ENCODE data around the gene LGI2.

The LGI2 gene

DNA sequence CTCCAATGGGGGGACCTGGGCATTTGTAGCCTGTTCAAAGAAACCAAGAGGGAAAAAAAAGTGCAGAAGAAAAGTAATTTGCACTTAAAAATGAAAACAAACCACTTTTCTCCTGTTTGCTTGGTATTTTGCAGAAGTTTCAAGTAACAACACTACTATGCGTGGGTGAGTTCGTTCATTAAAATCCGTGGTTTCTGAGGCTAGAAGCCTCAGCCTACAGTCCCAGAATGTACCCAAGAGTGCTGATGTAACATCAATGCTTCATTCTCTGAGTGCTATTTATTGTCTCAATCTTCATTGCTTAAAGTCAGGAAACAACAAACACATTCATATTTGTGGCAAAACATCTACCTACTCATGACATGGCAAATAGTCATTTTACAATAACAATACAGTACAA lies 29.2 kb downstream of the LGI2 start:
- Histone ChIP-seq H3K14ac (ENCODE audit: low read length) (no peak overlapping the region), H3K27me3 (ENCODE audit: control insufficient read depth in 3 of 3, insufficient read depth in 3 of 3, low read depth in 1 of 3, low read length in 3 of 3) (peaks cover 0 to 4% (median 0%) of the 10 kb centered on the region in 3 experiments), H4K91ac (ENCODE audit: low read depth, low read length, poor library complexity) (no peak overlapping the region), H3K36me3 (replicated peaks in 1 of 2; ENCODE audit: control insufficient read depth in 2 of 2, insufficient read depth in 2 of 2, low read length in 2 of 2) (no peaks in the 10 kb centered on the region), H3K4me2 (ENCODE audit: insufficient read depth, low read length, poor library complexity, severe bottlenecking) (no peak overlapping the region), H3K4ac (ENCODE audit: low read length) (no peak overlapping the region), H3K4me1 (ENCODE audit: control insufficient read depth in 2 of 2, insufficient read depth in 1 of 2, low read depth in 1 of 2, low read length in 2 of 2) (peaks cover 0 to 7% of the 10 kb centered on the region in 2 donors), H2BK5ac (ENCODE audit: low read length) (no peak overlapping the region), H3K79me1 (ENCODE audit: low read depth, low read length) (no peaks in the 10 kb centered on the region), H3K18ac (ENCODE audit: low read length) (no peak overlapping the region), H3K9me3 (replicated peaks in 1 of 2; ENCODE audit: control insufficient read depth in 2 of 2, insufficient read depth in 1 of 2, low read depth in 1 of 2, low read length in 2 of 2) (peaks cover 3% of the 10 kb centered on the region in 2 donors), H3K9ac (ENCODE audit: low read depth, low read length, poor library complexity) (no peak overlapping the region), H3K4me3 (ENCODE audit: low read length in 2 of 2) (no peak overlapping the region), H2BK12ac (ENCODE audit: low read length) (no peak overlapping the region), H3K23ac (ENCODE audit: low read depth, low read length, poor library complexity) (no peak overlapping the region), H2AFZ (ENCODE audit: low read length) (no peak overlapping the region), H3K27ac (replicated peaks; ENCODE audit: low read length) (no peak overlapping the region), H4K8ac (ENCODE audit: low read depth, low read length) (no peak overlapping the region), H2BK120ac (ENCODE audit: low read depth, low read length) (no peak overlapping the region), H2BK15ac (ENCODE audit: low read length) (no peak overlapping the region), H2AK5ac (ENCODE audit: low read depth, low read length) (no peak overlapping the region)
- DNase-seq (ENCODE audit: low spot score): no peak
- WGBS, 2 donors (ENCODE audit: extremely low coverage in 2 of 2, insufficient read length in 2 of 2, insufficient replicate concordance in 1 of 2): no CpG with 5 or more reads among the region's 3 CpGs

DNA sequence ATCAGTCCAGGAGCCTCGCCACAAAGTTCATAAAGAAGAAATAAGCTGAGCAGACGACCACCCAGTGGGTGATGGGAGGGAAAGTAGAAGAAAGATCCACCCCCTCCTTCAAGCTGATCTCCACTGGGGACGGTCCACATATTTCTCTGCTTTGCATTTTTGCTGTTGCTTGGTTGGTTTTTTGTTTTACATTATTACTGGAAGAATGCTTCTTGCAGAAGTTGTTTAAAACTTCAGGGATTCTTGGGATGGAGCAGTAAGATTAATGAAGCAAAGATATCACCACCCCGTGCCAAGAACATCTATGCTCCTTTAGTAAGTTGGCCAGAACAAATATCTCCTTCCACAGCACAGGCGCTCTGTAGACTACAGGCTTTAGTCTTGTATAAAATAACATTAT lies 30.1 kb downstream of the LGI2 start:
- H3K9ac ChIP-seq (ENCODE audit: low read depth, low read length, poor library complexity): no peak overlapping the region
- DNase-seq (ENCODE audit: low spot score): no peak
- peaks cover 0 to 3% of the 10 kb centered on the region in 2 donors for H3K9me3 ChIP-seq (replicated peaks in 1 of 2; ENCODE audit: control insufficient read depth in 2 of 2, insufficient read depth in 1 of 2, low read depth in 1 of 2, low read length in 2 of 2)
- H2BK120ac ChIP-seq (ENCODE audit: low read depth, low read length): no peak overlapping the region
- H3K36me3 ChIP-seq (replicated peaks in 1 of 2; ENCODE audit: control insufficient read depth in 2 of 2, insufficient read depth in 2 of 2, low read length in 2 of 2): no peaks in the 10 kb centered on the region
- no peak overlapping the region for H2AK5ac ChIP-seq (ENCODE audit: low read depth, low read length)
- H3K4me2 ChIP-seq (ENCODE audit: insufficient read depth, low read length, poor library complexity, severe bottlenecking): no peak overlapping the region
- no peak overlapping the region for H4K91ac ChIP-seq (ENCODE audit: low read depth, low read length, poor library complexity)
- no peak overlapping the region for H3K4ac ChIP-seq (ENCODE audit: low read length)
- no peak overlapping the region for H2AFZ ChIP-seq (ENCODE audit: low read length)
- H2BK15ac ChIP-seq (ENCODE audit: low read length): no peak overlapping the region
- no peak overlapping the region for H3K23ac ChIP-seq (ENCODE audit: low read depth, low read length, poor library complexity)
- peaks cover 0 to 4% (median 0%) of the 10 kb centered on the region in 3 experiments for H3K27me3 ChIP-seq (ENCODE audit: control insufficient read depth in 3 of 3, insufficient read depth in 3 of 3, low read depth in 1 of 3, low read length in 3 of 3)
- WGBS, 2 donors (ENCODE audit: extremely low coverage in 2 of 2, insufficient read length in 2 of 2, insufficient replicate concordance in 1 of 2): no CpG with 5 or more reads among the region's 5 CpGs
- no peak overlapping the region for H3K27ac ChIP-seq (replicated peaks; ENCODE audit: low read length)
- H3K4me3 ChIP-seq (ENCODE audit: low read length in 2 of 2): no peak overlapping the region
- H3K79me1 ChIP-seq (ENCODE audit: low read depth, low read length): no peaks in the 10 kb centered on the region
- H4K8ac ChIP-seq (ENCODE audit: low read depth, low read length): no peak overlapping the region
- no peak overlapping the region for H2BK12ac ChIP-seq (ENCODE audit: low read length)
- peaks cover 0 to 7% of the 10 kb centered on the region in 2 donors for H3K4me1 ChIP-seq (ENCODE audit: control insufficient read depth in 2 of 2, insufficient read depth in 1 of 2, low read depth in 1 of 2, low read length in 2 of 2)
- no peak overlapping the region for H3K18ac ChIP-seq (ENCODE audit: low read length)
- H3K14ac ChIP-seq (ENCODE audit: low read length): no peak overlapping the region
- no peak overlapping the region for H2BK5ac ChIP-seq (ENCODE audit: low read length)

DNA sequence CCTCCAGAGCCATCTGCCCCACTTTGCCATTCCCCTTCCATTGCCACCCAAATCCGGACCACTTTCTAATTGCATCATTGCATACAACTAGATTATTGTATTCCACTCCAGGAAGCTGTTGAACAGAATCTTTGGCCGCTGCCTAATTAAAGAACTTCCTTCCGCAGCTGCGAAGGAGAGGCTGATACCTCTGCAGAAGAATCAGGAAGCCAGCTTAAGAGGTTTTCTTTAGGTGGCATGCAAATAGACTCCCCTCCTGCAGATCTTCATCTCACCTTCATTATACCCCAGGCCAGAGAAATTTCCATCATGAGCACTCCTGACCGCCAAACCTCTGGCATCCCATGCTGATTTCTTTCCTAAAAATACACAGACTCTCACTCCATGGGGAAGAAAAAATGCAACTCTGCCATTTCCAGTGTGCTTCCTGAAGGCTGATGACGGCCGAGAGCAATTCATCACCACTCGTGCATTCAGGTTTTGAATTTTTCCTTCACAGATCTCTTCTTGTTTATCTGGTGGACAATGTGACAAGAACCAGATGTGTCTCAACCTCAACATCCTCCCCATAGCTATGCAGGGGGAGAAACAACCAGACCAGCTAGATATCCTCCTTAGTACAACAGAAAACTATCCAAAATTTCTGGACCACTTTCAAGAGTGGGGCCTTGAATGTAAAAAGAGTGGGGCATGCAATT lies 31.2 kb downstream of the LGI2 start:
- Histone ChIP-seq H3K4me2 (ENCODE audit: insufficient read depth, low read length, poor library complexity, severe bottlenecking) (no peak overlapping the region), H2BK15ac (ENCODE audit: low read length) (no peak overlapping the region), H3K79me1 (ENCODE audit: low read depth, low read length) (no peaks in the 10 kb centered on the region), H4K8ac (ENCODE audit: low read depth, low read length) (no peak overlapping the region), H3K36me3 (replicated peaks in 1 of 2; ENCODE audit: control insufficient read depth in 2 of 2, insufficient read depth in 2 of 2, low read length in 2 of 2) (no peaks in the 10 kb centered on the region), H3K9ac (ENCODE audit: low read depth, low read length, poor library complexity) (no peak overlapping the region), H3K9me3 (replicated peaks in 1 of 2; ENCODE audit: control insufficient read depth in 2 of 2, insufficient read depth in 1 of 2, low read depth in 1 of 2, low read length in 2 of 2) (peaks cover 0 to 6% of the 10 kb centered on the region in 2 donors), H3K14ac (ENCODE audit: low read length) (no peak overlapping the region), H2BK12ac (ENCODE audit: low read length) (no peak overlapping the region), H3K4me3 (ENCODE audit: low read length in 2 of 2) (no peak overlapping the region), H3K18ac (ENCODE audit: low read length) (no peak overlapping the region), H3K27me3 (ENCODE audit: control insufficient read depth in 3 of 3, insufficient read depth in 3 of 3, low read depth in 1 of 3, low read length in 3 of 3) (peaks cover 0 to 4% (median 0%) of the 10 kb centered on the region in 3 experiments), H3K4me1 (ENCODE audit: control insufficient read depth in 2 of 2, insufficient read depth in 1 of 2, low read depth in 1 of 2, low read length in 2 of 2) (peaks cover 0 to 7% of the 10 kb centered on the region in 2 donors), H2AFZ (ENCODE audit: low read length) (peak overlapping the region; percentile 1), H3K4ac (ENCODE audit: low read length) (no peak overlapping the region), H3K27ac (replicated peaks; ENCODE audit: low read length) (no peak overlapping the region), H2BK120ac (ENCODE audit: low read depth, low read length) (no peak overlapping the region), H2AK5ac (ENCODE audit: low read depth, low read length) (no peak overlapping the region), H2BK5ac (ENCODE audit: low read length) (no peak overlapping the region), H4K91ac (ENCODE audit: low read depth, low read length, poor library complexity) (no peak overlapping the region), H3K23ac (ENCODE audit: low read depth, low read length, poor library complexity) (no peak overlapping the region)
- no peak for DNase-seq (ENCODE audit: low spot score)
- WGBS, 2 donors (ENCODE audit: extremely low coverage in 2 of 2, insufficient read length in 2 of 2, insufficient replicate concordance in 1 of 2): no CpG with 5 or more reads among the region's 8 CpGs

DNA sequence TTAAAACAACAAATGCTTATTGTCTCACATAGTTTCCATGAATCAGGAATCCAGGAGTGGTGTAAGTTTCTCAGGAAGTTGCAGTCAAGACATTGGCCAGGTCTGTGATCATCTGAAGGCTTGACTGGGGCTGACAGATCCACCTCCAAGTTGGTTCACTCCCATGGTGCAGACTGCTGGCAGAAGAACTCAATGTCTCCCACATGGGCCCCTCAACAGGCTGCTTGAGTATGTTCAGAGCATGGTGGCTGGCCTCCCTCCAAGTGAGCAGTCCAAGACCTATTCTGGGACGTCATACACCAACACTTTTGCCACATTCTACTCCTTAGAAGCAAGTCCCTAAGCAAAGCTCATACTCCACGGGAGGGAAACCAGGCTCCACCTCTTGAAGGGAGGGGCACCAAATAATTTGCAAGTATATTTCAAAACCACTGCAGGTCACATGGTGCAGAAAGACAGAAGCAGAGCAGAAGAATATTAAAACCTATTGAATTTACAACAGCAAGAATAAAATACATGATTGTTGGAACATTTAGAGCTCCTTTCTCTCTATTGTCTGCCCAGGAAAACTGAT lies 35.3 kb downstream of the LGI2 start:
- H3K36me3 ChIP-seq (replicated peaks in 1 of 2; ENCODE audit: control insufficient read depth in 2 of 2, insufficient read depth in 2 of 2, low read length in 2 of 2): no peaks in the 10 kb centered on the region

More for the DNA sequence above, 35.3 kb downstream of the LGI2 start:
- Histone ChIP-seq H2AK5ac (ENCODE audit: low read depth, low read length) (no peak overlapping the region), H2BK15ac (ENCODE audit: low read length) (no peak overlapping the region), H3K79me1 (ENCODE audit: low read depth, low read length) (no peaks in the 10 kb centered on the region), H3K14ac (ENCODE audit: low read length) (no peak overlapping the region), H2AFZ (ENCODE audit: low read length) (no peak overlapping the region), H3K4me3 (ENCODE audit: low read length in 2 of 2) (no peak overlapping the region), H2BK12ac (ENCODE audit: low read length) (no peak overlapping the region), H2BK5ac (ENCODE audit: low read length) (no peak overlapping the region), H3K4ac (ENCODE audit: low read length) (no peak overlapping the region), H4K91ac (ENCODE audit: low read depth, low read length, poor library complexity) (no peak overlapping the region), H3K18ac (ENCODE audit: low read length) (no peak overlapping the region), H4K8ac (ENCODE audit: low read depth, low read length) (no peak overlapping the region), H3K9me3 (replicated peaks in 1 of 2; ENCODE audit: control insufficient read depth in 2 of 2, insufficient read depth in 1 of 2, low read depth in 1 of 2, low read length in 2 of 2) (peaks cover 0 to 6% of the 10 kb centered on the region in 2 donors), H3K9ac (ENCODE audit: low read depth, low read length, poor library complexity) (no peak overlapping the region), H3K23ac (ENCODE audit: low read depth, low read length, poor library complexity) (no peak overlapping the region), H3K4me2 (ENCODE audit: insufficient read depth, low read length, poor library complexity, severe bottlenecking) (no peak overlapping the region), H3K4me1 (ENCODE audit: control insufficient read depth in 2 of 2, insufficient read depth in 1 of 2, low read depth in 1 of 2, low read length in 2 of 2) (peaks cover 0 to 4% of the 10 kb centered on the region in 2 donors), H2BK120ac (ENCODE audit: low read depth, low read length) (no peak overlapping the region), H3K27ac (replicated peaks; ENCODE audit: low read length) (no peak overlapping the region), H3K27me3 (ENCODE audit: control insufficient read depth in 3 of 3, insufficient read depth in 3 of 3, low read depth in 1 of 3, low read length in 3 of 3) (peaks cover 0 to 4% (median 0%) of the 10 kb centered on the region in 3 experiments)
- WGBS, 2 donors (ENCODE audit: extremely low coverage in 2 of 2, insufficient read length in 2 of 2, insufficient replicate concordance in 1 of 2): no CpG with 5 or more reads among the region's 2 CpGs
- DNase-seq (ENCODE audit: low spot score): no peak
